Karpas-422 (cell line): Measurements from ENCODE around the gene HIGD2A. TPM values are rescaled to one million over a fixed set of nuclear protein-coding genes. Genes with fewer than 3 reads are reported as not detected.

Experiments
- DNase-seq: peaks from one replicate; pipeline ENCODE4 v3.0.0-alpha.2; 2015
- H2AFZ ChIP-seq: fragments of 200-600 bp; sonication (generic); 2 replicates; pipeline ENCODE4 v1.6.1; 2014; ENCODE audit warnings: antibody characterized with exemption, low read length, mixed read lengths
- H3K27ac ChIP-seq: fragments of 200-600 bp; sonication (generic); 2 replicates; pipeline ENCODE4 v1.5.1; 2014; ENCODE audit warnings: mild to moderate bottlenecking, low read length, moderate library complexity
- H3K27me3 ChIP-seq: fragments of 200-600 bp; sonication (generic); 2 replicates; pipeline ENCODE4 v1.6.1; 2014; ENCODE audit warnings: low read length, mixed read lengths
- H3K36me3 ChIP-seq: fragments of 200-600 bp; sonication (generic); 2 replicates; pipeline ENCODE4 v1.6.1; 2014; ENCODE audit warnings: low read length, mixed read lengths; ENCODE audit not compliant: insufficient read depth
- H3K4me1 ChIP-seq: fragments of 200-600 bp; sonication (generic); 2 replicates; pipeline ENCODE4 v1.6.1; 2014; ENCODE audit warnings: mild to moderate bottlenecking, low read length, mixed read lengths
- H3K4me2 ChIP-seq: fragments of 200-600 bp; sonication (generic); 2 replicates; pipeline ENCODE4 v1.6.1; 2014; ENCODE audit warnings: low read length, low read depth, mild to moderate bottlenecking; ENCODE audit not compliant: poor library complexity, severe bottlenecking
- H3K4me3 ChIP-seq: fragments of 200-600 bp; sonication (generic); 2 replicates; pipeline ENCODE4 v1.5.1; 2014; ENCODE audit warnings: mild to moderate bottlenecking, antibody characterized with exemption, low read length, mixed read lengths
- H3K79me2 ChIP-seq: fragments of 200-600 bp; sonication (generic); 2 replicates; pipeline ENCODE4 v1.6.1; 2014; ENCODE audit warnings: mild to moderate bottlenecking, low read length, mixed read lengths
- H3K9ac ChIP-seq: fragments of 200-600 bp; sonication (generic); 2 replicates; pipeline ENCODE4 v1.6.0; 2014; ENCODE audit warnings: low read length
- H3K9me2 ChIP-seq: fragments of 200-600 bp; sonication (generic), shearing (Covaris generic); replicated peaks from 2 replicates; pipeline ENCODE4 v1.6.0; 2014; ENCODE audit warnings: mild to moderate bottlenecking, low read length, moderate library complexity; ENCODE audit not compliant: insufficient read depth
- H3K9me3 ChIP-seq: fragments of 300-700, 200-600 bp; sonication (generic); 2 replicates; pipeline ENCODE4 v1.6.1; 2014; ENCODE audit warnings: low read length, mixed read lengths
- H4K20me1 ChIP-seq: fragments of 200-600 bp; sonication (generic); 2 replicates; pipeline ENCODE4 v1.6.1; 2014; ENCODE audit warnings: mild to moderate bottlenecking, antibody characterized with exemption, low read length, low read depth; ENCODE audit not compliant: insufficient read depth
- total RNA-seq: library from RNA; depleted of rRNA; stranded (reverse); fragments of >200 nt; shearing (Covaris generic); gene quantifications from 2 replicates; pipeline ENCODE4 v1.2.3, GENCODE V29; 2014; ENCODE audit warnings: low replicate concordance

The HIGD2A gene
- total RNA-seq, 1 experiment from 2014 or later, result 207 TPM

- no peak overlapping the region for H2AFZ ChIP-seq
- no peak overlapping the region for H3K4me3 ChIP-seq
- no peak overlapping the region for H3K4me2 ChIP-seq
- no peak overlapping the region for H3K27ac ChIP-seq
- H3K9me2 ChIP-seq, result no peaks in the 10 kb centered on the region
- no peaks in the 10 kb centered on the region for H3K27me3 ChIP-seq
- no peaks in the 10 kb centered on the region for H3K36me3 ChIP-seq
- peaks cover 7% of the 10 kb centered on the region for H3K4me1 ChIP-seq
- H3K9me3 ChIP-seq, result no peaks in the 10 kb centered on the region
- H3K9ac ChIP-seq, result no peak overlapping the region
- H4K20me1 ChIP-seq, result no peaks in the 10 kb centered on the region
- H3K79me2 ChIP-seq, result peaks cover under 1% of the 10 kb centered on the region
- no peak for DNase-seq
Measured at GRCh38 chr5:176420972-176421544, 32.5 kb downstream of the HIGD2A start.

- no peaks in the 10 kb centered on the region for H3K9me2 ChIP-seq
- H3K27ac ChIP-seq, result no peak overlapping the region
- no peak for DNase-seq
- H3K79me2 ChIP-seq, result no peaks in the 10 kb centered on the region
- H3K4me2 ChIP-seq, result no peak overlapping the region
- H3K36me3 ChIP-seq, result no peaks in the 10 kb centered on the region
- H4K20me1 ChIP-seq, result no peaks in the 10 kb centered on the region
- no peak overlapping the region for H3K9ac ChIP-seq
- no peaks in the 10 kb centered on the region for H3K4me1 ChIP-seq
- no peak overlapping the region for H2AFZ ChIP-seq
- no peaks in the 10 kb centered on the region for H3K27me3 ChIP-seq
- H3K4me3 ChIP-seq, result no peak overlapping the region
- no peaks in the 10 kb centered on the region for H3K9me3 ChIP-seq
Measured at GRCh38 chr5:176424181-176424580, 35.6 kb downstream of the HIGD2A start.

GRCh38 chr5:176425138-176425537, 36.6 kb downstream of the HIGD2A start:
- DNase-seq, result no peak

GRCh38 chr5:176425791-176426190, 37.2 kb downstream of the HIGD2A start:
- Histone ChIP-seq H2AFZ (no peak overlapping the region), H3K27me3 (no peaks in the 10 kb centered on the region), H4K20me1 (no peaks in the 10 kb centered on the region), H3K27ac (no peak overlapping the region), H3K4me1 (no peaks in the 10 kb centered on the region), H3K36me3 (no peaks in the 10 kb centered on the region), H3K9ac (no peak overlapping the region), H3K4me2 (no peak overlapping the region), H3K4me3 (no peak overlapping the region), H3K9me2 (no peaks in the 10 kb centered on the region), H3K9me3 (no peaks in the 10 kb centered on the region), H3K79me2 (no peaks in the 10 kb centered on the region)
- DNase-seq, result no peak

More at GRCh38 chr5:176425138-176425537, 36.6 kb downstream of the HIGD2A start:
- no peak overlapping the region for H3K4me3 ChIP-seq
- H3K27me3 ChIP-seq, result no peaks in the 10 kb centered on the region
- H3K27ac ChIP-seq, result no peak overlapping the region
- no peaks in the 10 kb centered on the region for H4K20me1 ChIP-seq
- H3K79me2 ChIP-seq, result no peaks in the 10 kb centered on the region
- no peak overlapping the region for H3K4me2 ChIP-seq
- H2AFZ ChIP-seq, result no peak overlapping the region
- no peaks in the 10 kb centered on the region for H3K9me3 ChIP-seq
- no peaks in the 10 kb centered on the region for H3K9me2 ChIP-seq
- no peaks in the 10 kb centered on the region for H3K4me1 ChIP-seq
- no peak overlapping the region for H3K9ac ChIP-seq
- no peaks in the 10 kb centered on the region for H3K36me3 ChIP-seq

- H3K9me3 ChIP-seq, result no peaks in the 10 kb centered on the region
- H4K20me1 ChIP-seq, result no peaks in the 10 kb centered on the region
- H3K4me3 ChIP-seq, result no peak overlapping the region
- no peak for DNase-seq
- H3K27me3 ChIP-seq, result no peaks in the 10 kb centered on the region
- H3K36me3 ChIP-seq, result no peaks in the 10 kb centered on the region
- no peak overlapping the region for H3K27ac ChIP-seq
- H3K9ac ChIP-seq, result no peak overlapping the region
- no peaks in the 10 kb centered on the region for H3K4me1 ChIP-seq
- no peak overlapping the region for H3K4me2 ChIP-seq
- no peak overlapping the region for H2AFZ ChIP-seq
- no peaks in the 10 kb centered on the region for H3K79me2 ChIP-seq
- H3K9me2 ChIP-seq, result no peaks in the 10 kb centered on the region
Measured at GRCh38 chr5:176426876-176427275, 38.3 kb downstream of the HIGD2A start.

GRCh38 chr5:176427971-176428370, 39.4 kb downstream of the HIGD2A start:
- no peaks in the 10 kb centered on the region for H3K79me2 ChIP-seq
- no peak overlapping the region for H3K4me2 ChIP-seq
- no peak overlapping the region for H3K4me3 ChIP-seq
- no peak overlapping the region for H3K9ac ChIP-seq
- H3K9me3 ChIP-seq, result no peaks in the 10 kb centered on the region
- no peak overlapping the region for H2AFZ ChIP-seq
- no peaks in the 10 kb centered on the region for H3K4me1 ChIP-seq
- no peak overlapping the region for H3K27ac ChIP-seq
- no peaks in the 10 kb centered on the region for H4K20me1 ChIP-seq
- H3K9me2 ChIP-seq, result no peaks in the 10 kb centered on the region
- no peaks in the 10 kb centered on the region for H3K36me3 ChIP-seq
- no peak for DNase-seq
- no peaks in the 10 kb centered on the region for H3K27me3 ChIP-seq

GRCh38 chr5:176429972-176430371, 41.4 kb downstream of the HIGD2A start:
- H3K36me3 ChIP-seq, result no peaks in the 10 kb centered on the region
- no peak overlapping the region for H3K27ac ChIP-seq
- H3K27me3 ChIP-seq, result no peaks in the 10 kb centered on the region
- H3K9me2 ChIP-seq, result no peaks in the 10 kb centered on the region
- no peak overlapping the region for H3K9ac ChIP-seq
- no peaks in the 10 kb centered on the region for H4K20me1 ChIP-seq
- no peaks in the 10 kb centered on the region for H3K4me1 ChIP-seq
- DNase-seq, result no peak
- no peaks in the 10 kb centered on the region for H3K9me3 ChIP-seq
- no peak overlapping the region for H2AFZ ChIP-seq
- no peaks in the 10 kb centered on the region for H3K79me2 ChIP-seq
- no peak overlapping the region for H3K4me2 ChIP-seq
- H3K4me3 ChIP-seq, result no peak overlapping the region

- Histone ChIP-seq H3K27ac (no peak overlapping the region), H3K79me2 (no peaks in the 10 kb centered on the region), H3K9ac (no peak overlapping the region), H3K36me3 (no peaks in the 10 kb centered on the region), H3K4me1 (peaks cover 4% of the 10 kb centered on the region), H3K4me2 (no peak overlapping the region), H4K20me1 (no peaks in the 10 kb centered on the region), H3K4me3 (no peak overlapping the region), H3K27me3 (no peaks in the 10 kb centered on the region), H3K9me2 (no peaks in the 10 kb centered on the region), H2AFZ (no peak overlapping the region), H3K9me3 (no peaks in the 10 kb centered on the region)
- no peak for DNase-seq
Measured at GRCh38 chr5:176432707-176433106, 44.2 kb downstream of the HIGD2A start.

- Histone ChIP-seq H3K9ac (no peak overlapping the region), H3K4me2 (peak overlapping the region; percentile 19), H3K27me3 (no peaks in the 10 kb centered on the region), H3K79me2 (no peaks in the 10 kb centered on the region), H3K9me2 (no peaks in the 10 kb centered on the region), H3K36me3 (no peaks in the 10 kb centered on the region), H3K4me1 (peaks cover 9% of the 10 kb centered on the region), H2AFZ (no peak overlapping the region), H3K27ac (no peak overlapping the region), H3K9me3 (no peaks in the 10 kb centered on the region), H4K20me1 (no peaks in the 10 kb centered on the region), H3K4me3 (no peak overlapping the region)
- DNase-seq, result no peak
Measured at GRCh38 chr5:176436656-176437055, 48.1 kb downstream of the HIGD2A start.
